HL-60/S4 (cell line): ENCODE data around the gene HOXB8.

ENCODE experiments used
- in situ Hi-C: fragments of 300-500 bp; cut with MboI; formaldehyde crosslinking; loops from 2 replicates; pipeline ENCODE4 v1.14.3; 2022; ENCODE audit warnings: low sequenced_read_pairs

The HOXB8 gene

GRCh38 chr17:48596735-48597527, 18.2 kb downstream of the HOXB8 start:
- in situ Hi-C loops: no loop called here

GRCh38 chr17:48596000-48596734, 18.9 kb downstream of the HOXB8 start:
- in situ Hi-C loops: no loop called here

- in situ Hi-C loops: no loop called here
Observed at GRCh38 chr17:48595278-48595999, 19.7 kb downstream of the HOXB8 start.

GRCh38 chr17:48594538-48595277, 20.4 kb downstream of the HOXB8 start:
- in situ Hi-C loops: no loop called here

GRCh38 chr17:48593840-48594537, 21.1 kb downstream of the HOXB8 start:
- in situ Hi-C loops: no loop called here

- in situ Hi-C loops: no loop called here
Observed at GRCh38 chr17:48593126-48593829, 21.8 kb downstream of the HOXB8 start, which contains the start of gene HOXB5. TSS of gene HOXB5 (minus strand) at chr17:48593779. CDS start at chr17:48593682, 97 bp downstream.

GRCh38 chr17:48592577-48592976, 22.5 kb downstream of the HOXB8 start:
- in situ Hi-C loops: no loop called here

GRCh38 chr17:48592057-48592514, 23.0 kb downstream of the HOXB8 start:
- in situ Hi-C loops: no loop called here

GRCh38 chr17:48591255-48592056, 23.6 kb downstream of the HOXB8 start:
- in situ Hi-C loops: no loop called here

- in situ Hi-C loops: no loop called here
Observed at GRCh38 chr17:48590607-48591161, 24.4 kb downstream of the HOXB8 start.

- in situ Hi-C loops: no loop called here
Observed at GRCh38 chr17:48589831-48590606, 25.1 kb downstream of the HOXB8 start, which contains the start of gene HOXB3. TSS of gene HOXB3 (minus strand) at chr17:48590241. CDS start at chr17:48552474, 37,767 bp downstream.

- in situ Hi-C loops: no loop called here
Observed at GRCh38 chr17:48589060-48589830, 25.8 kb downstream of the HOXB8 start.

- in situ Hi-C loops: no loop called here
Observed at GRCh38 chr17:48588528-48588927, 26.6 kb downstream of the HOXB8 start.

GRCh38 chr17:48588074-48588415, 27.0 kb downstream of the HOXB8 start:
- in situ Hi-C loops: no loop called here

GRCh38 chr17:48587276-48588073, 27.6 kb downstream of the HOXB8 start:
- in situ Hi-C loops: no loop called here
